Measurements from ENCODE around the gene BRIP1. TPM values are rescaled to one million over a fixed set of nuclear protein-coding genes. Genes with fewer than 3 reads are reported as not detected.

Gene BRIP1
- total and polyA plus RNA-seq, 2 donors (not counting 3 experiments of a cell fraction or from before 2014, with no cell fraction given): 1.8 to 12.1 TPM

DNA sequence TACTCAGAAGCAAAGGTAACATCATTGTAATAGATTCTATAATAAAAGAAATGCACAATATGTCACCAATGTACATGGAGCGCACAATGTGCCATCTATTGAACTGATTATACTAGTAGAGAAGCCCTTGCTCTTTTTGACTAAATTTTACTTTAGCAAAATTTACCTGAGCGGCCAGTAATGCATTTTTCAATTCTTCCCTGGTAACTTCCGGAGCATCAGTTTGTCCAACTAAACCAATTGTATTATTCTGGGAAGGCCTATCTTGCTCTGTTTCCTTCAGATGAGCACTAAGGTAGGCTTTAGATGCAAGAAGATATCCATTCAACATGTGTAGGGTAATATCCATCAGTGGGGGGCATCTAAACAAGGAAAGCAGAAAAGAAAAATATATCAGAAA lies 8.8 kb upstream of the BRIP1 start:
- no peak for DNase-seq (ENCODE audit: low read depth, low spot score)
- TF ChIP-seq EZH2 (IDR thresholded peaks at IDR 0.05; ENCODE audit: borderline replicate concordance, low read depth, low read length, severe bottlenecking) (no peak), POLR2A (IDR thresholded peaks at IDR 0.05; ENCODE audit: low read depth, low read length) (no peak), JUN (IDR thresholded peaks at IDR 0.05; ENCODE audit: borderline replicate concordance, insufficient read depth, insufficient read length, low read depth) (no peak), POLR2AphosphoS5 (IDR thresholded peaks at IDR 0.05; ENCODE audit: insufficient read depth, low read depth, low read length) (no peak), FOS (IDR thresholded peaks at IDR 0.05; ENCODE audit: borderline replicate concordance, insufficient read depth, low read length) (no peak), GATA2 (IDR thresholded peaks at IDR 0.05; ENCODE audit: insufficient read depth, insufficient read length, low read depth, low read length) (no peak), MYC (IDR thresholded peaks at IDR 0.05; ENCODE audit: low read depth, low read length) (no peak)
- TF ChIP-seq, protein P1, sequence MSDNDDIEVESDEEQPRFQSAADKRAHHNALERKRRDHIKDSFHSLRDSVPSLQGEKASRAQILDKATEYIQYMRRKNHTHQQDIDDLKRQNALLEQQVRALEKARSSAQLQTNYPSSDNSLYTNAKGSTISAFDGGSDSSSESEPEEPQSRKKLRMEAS (IDR thresholded peaks at IDR 0.05; ENCODE audit: insufficient read depth, insufficient read length): no peak
- TF ChIP-seq, protein P2, sequence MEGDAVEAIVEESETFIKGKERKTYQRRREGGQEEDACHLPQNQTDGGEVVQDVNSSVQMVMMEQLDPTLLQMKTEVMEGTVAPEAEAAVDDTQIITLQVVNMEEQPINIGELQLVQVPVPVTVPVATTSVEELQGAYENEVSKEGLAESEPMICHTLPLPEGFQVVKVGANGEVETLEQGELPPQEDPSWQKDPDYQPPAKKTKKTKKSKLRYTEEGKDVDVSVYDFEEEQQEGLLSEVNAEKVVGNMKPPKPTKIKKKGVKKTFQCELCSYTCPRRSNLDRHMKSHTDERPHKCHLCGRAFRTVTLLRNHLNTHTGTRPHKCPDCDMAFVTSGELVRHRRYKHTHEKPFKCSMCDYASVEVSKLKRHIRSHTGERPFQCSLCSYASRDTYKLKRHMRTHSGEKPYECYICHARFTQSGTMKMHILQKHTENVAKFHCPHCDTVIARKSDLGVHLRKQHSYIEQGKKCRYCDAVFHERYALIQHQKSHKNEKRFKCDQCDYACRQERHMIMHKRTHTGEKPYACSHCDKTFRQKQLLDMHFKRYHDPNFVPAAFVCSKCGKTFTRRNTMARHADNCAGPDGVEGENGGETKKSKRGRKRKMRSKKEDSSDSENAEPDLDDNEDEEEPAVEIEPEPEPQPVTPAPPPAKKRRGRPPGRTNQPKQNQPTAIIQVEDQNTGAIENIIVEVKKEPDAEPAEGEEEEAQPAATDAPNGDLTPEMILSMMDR (IDR thresholded peaks at IDR 0.05; ENCODE audit: extremely low read depth in 1 of 2, insufficient read depth in 1 of 2, low read depth in 1 of 2, low read length in 2 of 2): no peak
- H3K27ac ChIP-seq (ENCODE audit: insufficient read depth, low read depth, low read length): no peak overlapping the region
- no peak overlapping the region for H2AFZ ChIP-seq (ENCODE audit: low read depth, low read length)
- no peak for FAIRE-seq
- no peak overlapping the region for H3K4me3 ChIP-seq (replicated peaks in 1 of 3; ENCODE audit: insufficient read depth in 1 of 3, low read depth in 1 of 3, low read length in 3 of 3)
- ChIA-PET CTCF (interaction anchor here (0.6 kb wide), 2 partner anchors 9 to 264 kb away, joined by 3 read pairs; partner anchors contain the start of gene BRIP1), POLR2A (no interaction called here)
- no peaks in the 10 kb centered on the region for H3K79me2 ChIP-seq (ENCODE audit: control insufficient read depth, insufficient read depth, low read length)
- no TSS peak for BruUV-seq (replicated peaks)
- H3K9me3 ChIP-seq (replicated peaks; ENCODE audit: control insufficient read depth, insufficient read depth, low read length): no peaks in the 10 kb centered on the region
- no peaks in the 10 kb centered on the region for H4K20me1 ChIP-seq (replicated peaks; ENCODE audit: control insufficient read depth, extremely low read depth, insufficient read depth, low read length)
- no peaks in the 10 kb centered on the region for H3K9me1 ChIP-seq (replicated peaks; ENCODE audit: control insufficient read depth, extremely low read depth, insufficient read depth, low read length)
- H3K4me2 ChIP-seq (ENCODE audit: insufficient read depth, low read length): no peak overlapping the region
- intact Hi-C loops (cut with micrococcal nuclease): no loop called here
- no peak overlapping the region for H3K9ac ChIP-seq (replicated peaks; ENCODE audit: extremely low read depth, insufficient read depth, low read length)
- dilution Hi-C loops (cut with MboI; ENCODE audit: extremely low pct_ligation_motif_present, low sequenced_read_pairs): no loop called here
- no peaks in the 10 kb centered on the region for H3K36me3 ChIP-seq (ENCODE audit: control insufficient read depth in 2 of 2, extremely low read depth in 1 of 2, insufficient read depth in 2 of 2, low read length in 2 of 2)
- H3K4me1 ChIP-seq (ENCODE audit: control insufficient read depth, extremely low read depth, insufficient read depth, low read length): no peaks in the 10 kb centered on the region
- no peaks in the 10 kb centered on the region for H3K27me3 ChIP-seq (ENCODE audit: control insufficient read depth in 2 of 2, insufficient read depth in 2 of 2, low read length in 2 of 2)
